Calu3 (cell line): ENCODE results near the gene C2CD4A. TPM values are rescaled to one million over a fixed set of nuclear protein-coding genes. Genes with fewer than 3 reads are reported as not detected.

Experiments used
- BruUV-seq: library from RNA; stranded (reverse); fragments of 400-500 nt; replicated peaks from 2 replicates; lab custom pipeline; 2021; lab: Mats Ljungman, UMichigan
- CTCF ChIA-PET: fragments of 300-600 bp; sonication (Branson Sonifier 250); formaldehyde crosslinking; loops from one replicate; lab custom pipeline; 2022; ENCODE audit warnings: antibody characterized with exemption; lab: Charles Lee
- DNase-seq: peaks from one replicate; pipeline ENCODE4 v3.0.0; 2022
- H3K27ac Mint-ChIP-seq: one replicate; pipeline ENCODE4 v1.8.0; 2022; ENCODE audit warnings: mixed read lengths; ENCODE audit not compliant: unreplicated experiment
- H3K27me3 Mint-ChIP-seq: one replicate; pipeline ENCODE4 v1.8.0; 2022; ENCODE audit warnings: mixed read lengths; ENCODE audit not compliant: unreplicated experiment
- H3K36me3 Mint-ChIP-seq: one replicate; pipeline ENCODE4 v1.8.0; 2022; ENCODE audit warnings: mild to moderate bottlenecking, moderate library complexity, mixed read lengths; ENCODE audit not compliant: insufficient read depth, unreplicated experiment
- H3K4me1 Mint-ChIP-seq: one replicate; pipeline ENCODE4 v1.8.0; 2022; ENCODE audit warnings: mild to moderate bottlenecking, low read depth, mixed read lengths; ENCODE audit not compliant: unreplicated experiment
- H3K4me3 Mint-ChIP-seq: one replicate; pipeline ENCODE4 v1.8.0; 2022; ENCODE audit warnings: mild to moderate bottlenecking, low read depth, moderate library complexity, mixed read lengths; ENCODE audit not compliant: unreplicated experiment
- H3K9me3 Mint-ChIP-seq: one replicate; pipeline ENCODE4 v1.8.0; 2022; ENCODE audit warnings: low read depth, mixed read lengths; ENCODE audit not compliant: unreplicated experiment
- CTCF ChIP-seq: fragments of 200-600 bp; IDR thresholded peaks from one replicate; pipeline ENCODE4 v1.8.0; 2022; ENCODE audit warnings: antibody characterized with exemption; ENCODE audit not compliant: unreplicated experiment
- intact Hi-C: fragments of 100-400 bp; cut with micrococcal nuclease; formaldehyde crosslinking; loops from one replicate; pipeline ENCODE4 v1.10.0; 2022; ENCODE audit not compliant: unreplicated experiment
- total RNA-seq: library from RNA; stranded (reverse); gene quantifications from 2 replicates; pipeline ENCODE4 v1.2.3, GENCODE V29; 2022

C2CD4A gene
- total RNA-seq, 1 experiment from 2014 or later, result 17.6 TPM

- peaks cover 26% of the 10 kb centered on the region for H3K4me1 Mint-ChIP-seq
- H3K36me3 Mint-ChIP-seq, result no peaks in the 10 kb centered on the region
- TF ChIP-seq CTCF, result no peak
- intact Hi-C loops, result no loop called here
- no TSS peak for BruUV-seq
- H3K4me3 Mint-ChIP-seq, result no peak overlapping the region
- CTCF ChIA-PET, result interaction anchor here (0.6 kb wide), 1 partner anchor 159 kb away, joined by 3 read pairs; no protein-coding TSS in a partner anchor
- no peak overlapping the region for H3K27ac Mint-ChIP-seq
- no peak for DNase-seq
- no peaks in the 10 kb centered on the region for H3K9me3 Mint-ChIP-seq
- H3K27me3 Mint-ChIP-seq, result no peaks in the 10 kb centered on the region
Observed at GRCh38 chr15:62094388-62094787, 27.6 kb downstream of the C2CD4A start.

DNA sequence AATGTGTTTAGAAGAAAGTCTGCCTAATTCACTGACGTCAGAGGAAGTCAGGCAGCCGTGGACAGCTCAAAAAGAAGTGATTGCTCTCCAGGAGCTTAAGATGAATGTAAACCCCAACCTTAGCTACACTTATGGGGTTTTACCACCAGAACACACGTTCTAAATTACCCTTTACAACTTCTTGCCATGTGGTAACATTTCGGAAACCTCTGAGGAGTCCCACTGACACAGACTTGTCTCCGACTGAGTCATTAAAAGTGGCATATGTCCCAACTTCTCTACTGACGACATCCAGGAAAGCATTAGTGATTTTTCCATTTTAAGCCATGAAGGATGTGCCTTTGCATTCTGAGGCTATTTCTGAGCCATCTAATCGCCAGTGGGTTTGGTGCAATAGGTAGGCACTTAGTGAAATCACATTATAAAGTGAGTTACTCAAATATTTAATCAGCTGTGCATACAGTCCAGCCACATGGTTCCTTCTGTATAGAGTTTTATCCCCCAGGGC, 32.4 kb downstream of the C2CD4A start:
- Mint-ChIP-seq H3K27me3 (no peaks in the 10 kb centered on the region), H3K4me1 (peaks cover 3% of the 10 kb centered on the region), H3K9me3 (no peaks in the 10 kb centered on the region), H3K4me3 (no peak overlapping the region), H3K36me3 (no peaks in the 10 kb centered on the region), H3K27ac (no peak overlapping the region)
- no TSS peak for BruUV-seq
- CTCF ChIA-PET, result no interaction called here
- TF ChIP-seq CTCF, result no peak
- no peak for DNase-seq
- intact Hi-C loops, result no loop called here

DNA sequence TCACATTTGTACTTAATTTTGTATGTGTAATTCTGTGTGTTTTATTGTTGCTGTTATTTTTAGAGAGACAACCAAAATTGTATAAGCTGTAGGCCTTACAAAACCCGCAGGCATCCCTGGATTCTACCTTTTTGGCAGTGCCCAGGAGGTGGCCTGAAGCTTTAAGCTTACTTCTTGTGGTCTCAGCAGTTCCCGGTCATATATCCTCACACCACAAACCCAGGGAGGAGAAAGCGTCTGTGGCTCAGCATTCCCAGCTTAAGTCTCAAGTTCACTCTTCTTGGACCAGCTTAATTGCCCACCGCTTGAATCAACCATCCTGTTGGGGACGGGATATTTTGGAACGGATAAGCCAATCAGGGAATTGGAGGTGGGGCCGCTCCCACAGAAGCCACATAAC, 36.7 kb downstream of the C2CD4A start:
- Mint-ChIP-seq H3K4me3 (no peak overlapping the region), H3K9me3 (no peaks in the 10 kb centered on the region), H3K27me3 (no peaks in the 10 kb centered on the region), H3K36me3 (no peaks in the 10 kb centered on the region), H3K4me1 (peaks cover 14% of the 10 kb centered on the region), H3K27ac (no peak overlapping the region)
- no peak for TF ChIP-seq CTCF
- no peak for DNase-seq
- intact Hi-C loops, result no loop called here
- CTCF ChIA-PET, result interaction anchor here (0.5 kb wide), 1 partner anchor 216 kb away, joined by 3 read pairs; no protein-coding TSS in a partner anchor
- BruUV-seq, result no TSS peak

- Mint-ChIP-seq H3K9me3 (no peaks in the 10 kb centered on the region), H3K4me3 (no peak overlapping the region), H3K27ac (no peak overlapping the region), H3K27me3 (no peaks in the 10 kb centered on the region), H3K36me3 (no peaks in the 10 kb centered on the region), H3K4me1 (peaks cover 16% of the 10 kb centered on the region)
- no peak for TF ChIP-seq CTCF
- intact Hi-C loops, result no loop called here
- no peak for DNase-seq
- no TSS peak for BruUV-seq
- CTCF ChIA-PET, result interaction anchor here (0.6 kb wide), 1 partner anchor 45 kb away, joined by 4 read pairs; no protein-coding TSS in a partner anchor
Observed at GRCh38 chr15:62104401-62104800, 37.6 kb downstream of the C2CD4A start.
